Adipocyte (in vitro differentiated cells): ENCODE data around the gene MUC21.

Experiments
- DNase-seq: peaks from one replicate; pipeline ENCODE4 v3.0.0-alpha.2; 2015; ENCODE audit warnings: low read depth
- H3K27me3 ChIP-seq: replicated peaks from 2 replicates; pipeline ENCODE4 v1.7.0; 2013; ENCODE audit warnings: mild to moderate bottlenecking, low read length, moderate library complexity; ENCODE audit not compliant: control insufficient read depth, insufficient read depth
- H3K36me3 ChIP-seq: 2 replicates; pipeline ENCODE4 v1.7.0; 2013; ENCODE audit warnings: low read length, mild to moderate bottlenecking, moderate library complexity; ENCODE audit not compliant: control insufficient read depth, insufficient read depth, severe bottlenecking
- H3K4me1 ChIP-seq: 2 replicates; pipeline ENCODE4 v1.7.0; 2013; ENCODE audit warnings: mild to moderate bottlenecking, low read length, moderate library complexity; ENCODE audit not compliant: control insufficient read depth, insufficient read depth
- H3K4me3 ChIP-seq: 2 replicates; pipeline ENCODE4 v1.7.0; 2013; ENCODE audit warnings: mild to moderate bottlenecking, low read length, moderate library complexity
- H3K9ac ChIP-seq: 2 replicates; pipeline ENCODE4 v1.7.0; 2013; ENCODE audit warnings: mild to moderate bottlenecking, low read length, moderate library complexity
- H3K9me3 ChIP-seq: 2 replicates; pipeline ENCODE4 v1.7.0; 2013; ENCODE audit warnings: mild to moderate bottlenecking, low read length, moderate library complexity; ENCODE audit not compliant: control insufficient read depth

Gene MUC21

GRCh38 chr6:30983439-30983838, at the start of gene MUC21:
MUC21 (plus strand) TSS chr6:30983718; CDS start chr6:30983959, 241 bp downstream.
- Histone ChIP-seq H3K36me3 (no peaks in the 10 kb centered on the region), H3K27me3 (peaks cover 14% of the 10 kb centered on the region), H3K4me3 (peak within 1 kb of the TSS; percentile 66), H3K4me1 (peaks cover 17% of the 10 kb centered on the region), H3K9me3 (no peaks in the 10 kb centered on the region), H3K9ac (no peak within 1 kb of the TSS)
- no peak for DNase-seq

DNA sequence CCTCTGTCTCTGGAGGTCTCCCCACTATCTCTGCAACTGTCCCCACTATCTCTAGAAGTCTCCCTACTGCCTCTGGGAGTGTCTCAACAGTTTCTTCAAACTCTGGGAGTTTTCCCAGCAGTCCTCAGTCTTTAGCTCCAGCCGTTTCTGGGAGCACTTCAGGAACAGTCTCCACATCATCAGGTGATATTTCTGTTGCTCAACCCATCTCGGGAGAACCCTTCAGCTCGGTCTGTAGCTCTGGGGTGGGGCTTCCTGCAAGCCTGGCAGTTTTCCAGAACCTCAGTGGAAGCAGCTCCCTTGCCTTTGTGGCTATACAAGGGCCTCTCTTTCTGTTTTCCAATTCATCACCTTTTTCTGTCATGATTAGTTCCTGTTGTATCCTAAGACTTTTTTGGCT, 48.5 kb upstream of the MUC21 start:
- no peak overlapping the region for H3K4me3 ChIP-seq
- H3K9ac ChIP-seq, result no peak overlapping the region
- no peaks in the 10 kb centered on the region for H3K36me3 ChIP-seq
- DNase-seq, result peak; percentile 14
- peaks cover 35% of the 10 kb centered on the region for H3K27me3 ChIP-seq
- H3K4me1 ChIP-seq, result no peaks in the 10 kb centered on the region
- no peaks in the 10 kb centered on the region for H3K9me3 ChIP-seq

DNA sequence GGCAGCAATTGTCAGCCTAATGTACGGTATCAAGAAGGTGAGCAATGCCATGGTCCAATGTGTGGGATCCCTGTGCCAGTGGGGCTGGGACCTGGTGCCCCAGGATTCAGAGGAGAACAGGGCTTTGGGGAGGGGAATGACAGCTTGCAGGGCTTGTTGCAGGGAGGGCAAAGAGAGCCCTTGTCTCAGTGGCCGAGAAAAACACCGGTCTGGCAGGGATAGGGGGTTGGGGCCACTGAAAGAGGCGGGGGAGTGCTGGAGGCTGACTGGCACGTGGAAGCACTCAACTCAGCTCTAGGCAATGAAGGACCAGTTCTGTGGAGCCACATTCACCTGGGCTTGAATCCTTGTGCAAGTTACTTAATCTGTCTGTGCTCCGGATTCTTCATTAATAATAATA, 46.3 kb upstream of the MUC21 start:
- Histone ChIP-seq H3K9ac (no peak overlapping the region), H3K9me3 (no peaks in the 10 kb centered on the region), H3K36me3 (no peaks in the 10 kb centered on the region), H3K27me3 (peaks cover 49% of the 10 kb centered on the region), H3K4me1 (peaks cover under 1% of the 10 kb centered on the region), H3K4me3 (no peak overlapping the region)
- no peak for DNase-seq

DNA sequence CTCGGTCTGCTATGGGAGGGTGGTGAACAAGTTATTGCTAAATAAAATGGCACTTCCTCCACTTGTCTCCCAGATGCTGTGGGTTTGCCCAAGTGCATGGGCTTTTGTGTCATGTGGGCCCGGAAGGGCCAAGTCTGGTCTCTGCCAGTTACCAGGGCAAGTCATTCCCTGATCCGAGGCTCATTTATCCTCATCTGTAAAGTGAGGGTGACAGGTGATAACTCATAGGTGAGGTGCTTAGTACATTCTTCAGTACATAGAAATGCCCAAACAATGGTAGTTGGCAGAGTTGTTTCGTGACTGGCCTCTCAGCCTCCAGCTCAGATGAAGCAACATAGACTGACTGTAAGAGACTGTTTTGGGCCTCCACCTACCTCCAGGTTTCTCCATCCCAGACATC, 44.8 kb upstream of the MUC21 start:
- H3K4me1 ChIP-seq, result peaks cover 3% of the 10 kb centered on the region
- peaks cover 53% of the 10 kb centered on the region for H3K27me3 ChIP-seq
- H3K9me3 ChIP-seq, result no peaks in the 10 kb centered on the region
- H3K9ac ChIP-seq, result no peak overlapping the region
- H3K4me3 ChIP-seq, result no peak overlapping the region
- no peak for DNase-seq
- H3K36me3 ChIP-seq, result no peaks in the 10 kb centered on the region

GRCh38 chr6:30939473-30939872, 44.0 kb upstream of the MUC21 start:
- Histone ChIP-seq H3K27me3 (peaks cover 60% of the 10 kb centered on the region), H3K4me1 (peaks cover 3% of the 10 kb centered on the region), H3K9me3 (no peaks in the 10 kb centered on the region), H3K4me3 (no peak overlapping the region), H3K36me3 (no peaks in the 10 kb centered on the region), H3K9ac (no peak overlapping the region)
- no peak for DNase-seq

DNA sequence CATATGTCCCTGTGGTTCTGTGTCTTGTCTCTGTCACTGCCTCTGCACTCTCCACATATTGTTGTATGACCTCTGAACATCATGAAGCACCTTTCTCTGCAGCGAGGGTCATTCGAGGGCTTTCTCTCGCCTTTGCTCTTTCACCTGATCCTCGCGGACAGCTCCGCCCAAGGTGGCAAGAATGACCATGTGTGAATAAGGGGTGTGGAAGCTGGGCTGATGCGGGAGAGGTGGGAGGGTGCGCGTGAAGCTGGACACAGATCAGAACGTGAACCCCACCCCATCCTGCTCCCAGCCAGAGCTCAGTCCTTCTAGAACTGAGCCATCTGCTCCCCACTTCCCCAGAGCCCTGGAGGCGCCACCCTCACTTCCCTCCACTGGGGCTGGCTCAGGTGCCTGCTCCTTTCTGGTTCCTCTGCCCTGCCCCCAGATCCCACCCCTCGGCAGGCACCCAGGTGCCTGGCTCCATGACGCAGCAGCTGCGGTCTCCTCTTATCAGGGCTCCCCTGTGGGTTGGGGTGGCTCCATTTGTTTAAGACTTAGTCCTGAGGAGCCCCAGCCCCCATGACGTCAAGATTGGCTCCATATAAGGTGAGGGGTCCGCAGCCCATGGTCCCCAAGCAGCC, 43.0 kb upstream of the MUC21 start, which contains the start of gene MUCL3:
TSS of gene MUCL3 (plus strand) at position 613 of the 626 bp plus-strand sequence. CDS start 27 bp downstream, outside the sequence.
- no peak within 1 kb of the TSS for H3K9ac ChIP-seq
- no peaks in the 10 kb centered on the region for H3K36me3 ChIP-seq
- no peak within 1 kb of the TSS for H3K4me3 ChIP-seq
- no peak for DNase-seq
- H3K4me1 ChIP-seq, result peaks cover 3% of the 10 kb centered on the region
- peaks cover 67% of the 10 kb centered on the region for H3K27me3 ChIP-seq
- H3K9me3 ChIP-seq, result no peaks in the 10 kb centered on the region

GRCh38 chr6:30942338-30943060, 41.0 kb upstream of the MUC21 start:
- Histone ChIP-seq H3K4me3 (no peak overlapping the region), H3K9me3 (no peaks in the 10 kb centered on the region), H3K9ac (no peak overlapping the region), H3K4me1 (peaks cover 3% of the 10 kb centered on the region), H3K36me3 (no peaks in the 10 kb centered on the region), H3K27me3 (peaks cover 68% of the 10 kb centered on the region)
- peak; percentile 82 for DNase-seq

DNA sequence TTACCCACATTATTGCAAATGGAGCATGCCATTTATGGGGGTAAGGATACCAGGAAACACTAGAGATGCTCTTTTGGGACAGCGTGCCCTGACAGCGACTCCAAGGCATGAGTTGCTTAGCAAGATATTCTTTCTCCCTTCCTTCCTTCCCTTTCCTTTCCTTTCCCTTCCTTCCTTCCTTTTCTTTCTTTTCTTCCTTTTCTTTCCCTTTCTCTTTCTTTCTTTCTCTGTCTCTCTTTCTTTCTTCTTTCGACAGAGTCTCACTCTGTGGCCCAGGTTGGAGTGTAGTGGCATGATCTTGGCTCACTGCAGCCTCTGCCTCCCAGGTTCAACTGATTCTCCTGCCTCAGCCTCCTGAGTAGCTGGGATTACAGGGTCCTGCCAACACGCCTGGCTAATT, 39.5 kb upstream of the MUC21 start:
- no peaks in the 10 kb centered on the region for H3K36me3 ChIP-seq
- peaks cover 3% of the 10 kb centered on the region for H3K4me1 ChIP-seq
- no peak overlapping the region for H3K9ac ChIP-seq
- no peak overlapping the region for H3K4me3 ChIP-seq
- DNase-seq, result no peak
- peaks cover under 1% of the 10 kb centered on the region for H3K9me3 ChIP-seq
- H3K27me3 ChIP-seq, result peaks cover 76% of the 10 kb centered on the region

- DNase-seq, result no peak
- Histone ChIP-seq H3K9me3 (peaks cover 12% of the 10 kb centered on the region), H3K4me1 (peaks cover 3% of the 10 kb centered on the region), H3K27me3 (peaks cover 80% of the 10 kb centered on the region), H3K9ac (no peak overlapping the region), H3K4me3 (no peak overlapping the region), H3K36me3 (no peaks in the 10 kb centered on the region)
These were observed 38.2 kb upstream of the MUC21 start for GRCh38 chr6:30945281-30945680.

GRCh38 chr6:30947231-30947630, 36.3 kb upstream of the MUC21 start:
- no peak for DNase-seq
- peaks cover 3% of the 10 kb centered on the region for H3K4me1 ChIP-seq
- H3K36me3 ChIP-seq, result no peaks in the 10 kb centered on the region
- no peak overlapping the region for H3K4me3 ChIP-seq
- H3K9ac ChIP-seq, result no peak overlapping the region
- H3K9me3 ChIP-seq, result peaks cover 27% of the 10 kb centered on the region
- peaks cover 82% of the 10 kb centered on the region for H3K27me3 ChIP-seq

DNA sequence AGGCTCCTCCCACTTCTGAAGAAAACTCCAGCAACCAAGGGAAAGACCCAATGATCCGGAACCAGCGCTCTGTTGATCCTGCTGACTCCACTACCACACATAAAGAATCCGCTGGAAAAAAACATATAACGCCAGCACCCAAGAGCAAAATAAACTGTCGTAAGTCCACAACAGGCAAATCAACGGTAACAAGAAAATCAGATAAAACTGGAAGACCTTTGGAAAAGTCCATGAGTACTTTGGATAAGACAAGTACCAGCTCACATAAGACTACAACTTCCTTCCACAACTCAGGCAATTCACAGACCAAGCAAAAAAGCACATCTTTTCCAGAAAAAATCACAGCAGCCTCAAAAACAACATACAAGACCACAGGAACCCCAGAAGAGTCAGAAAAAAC, 34.7 kb upstream of the MUC21 start:
- no peak overlapping the region for H3K4me3 ChIP-seq
- no peaks in the 10 kb centered on the region for H3K4me1 ChIP-seq
- H3K9me3 ChIP-seq, result peaks cover 27% of the 10 kb centered on the region
- no peaks in the 10 kb centered on the region for H3K36me3 ChIP-seq
- DNase-seq, result no peak
- H3K9ac ChIP-seq, result no peak overlapping the region
- peaks cover 87% of the 10 kb centered on the region for H3K27me3 ChIP-seq
